Measurements from ENCODE around the gene PRADC1. TPM values are rescaled to one million over a fixed set of nuclear protein-coding genes. Genes with fewer than 3 reads are reported as not detected.
A peak's percentile ranks its signal among the peaks of the same experiment; 100 is the strongest.

Gene PRADC1
- total RNA-seq, 6 donors from 2014 or later: 6.7 to 21.6 (median 16.3) TPM

- Histone ChIP-seq H3K4me1 (peaks cover 26 to 36% (median 31%) of the 10 kb centered on the region in 4 donors), H3K36me3 (peaks cover 0 to 21% (median 7%) of the 10 kb centered on the region in 4 donors), H3K4me3 (peak overlapping the region; percentile 70 to 95 (median 95)), H3K27me3 (no peaks in the 10 kb centered on the region), H3K9me3 (no peaks in the 10 kb centered on the region), H3K27ac (peak overlapping the region; percentile 54 to 96 (median 88))
- TF ChIP-seq POLR2AphosphoS5 (IDR thresholded peaks at IDR 0.05): no peak
- no peak for TF ChIP-seq EP300 (IDR thresholded peaks at IDR 0.05)
- no peak for TF ChIP-seq CTCF (IDR thresholded peaks at IDR 0.05)
- no peak for TF ChIP-seq POLR2A (IDR thresholded peaks at IDR 0.05)
- WGBS, 2 donors: 3 to 7% methylated on average over 9 to 37 of the region's 37 CpGs
- DNase-seq (no peak), ATAC-seq (ENCODE audit: low FRiP score in 2 of 2) (no peak)
Measured at GRCh38 chr2:73232403-73233153, 461 bp downstream of the PRADC1 start.

- H3K36me3 ChIP-seq: peaks cover 0 to 51% (median 24%) of the 10 kb centered on the region in 4 donors
- 85 to 91% methylated on average over 14 of the region's 14 CpGs for WGBS, 2 donors
Measured at GRCh38 chr2:73228631-73229030, 4.4 kb downstream of the PRADC1 start.

GRCh38 chr2:73227086-73227485, 6.0 kb downstream of the PRADC1 start:
- ATAC-seq (ENCODE audit: low FRiP score in 2 of 2) (no peak), DNase-seq (no peak)
- peaks cover 0 to 64% (median 35%) of the 10 kb centered on the region in 4 donors for H3K36me3 ChIP-seq
- no peaks in the 10 kb centered on the region for H3K9me3 ChIP-seq
- peaks cover 0 to 6% (median 0%) of the 10 kb centered on the region in 4 donors for H3K4me1 ChIP-seq
- no peak overlapping the region for H3K4me3 ChIP-seq
- WGBS, 2 donors: 65 to 94% methylated on average over 2 to 3 of the region's 3 CpGs
- TF ChIP-seq EP300 (IDR thresholded peaks at IDR 0.05) (no peak), CTCF (IDR thresholded peaks at IDR 0.05) (no peak), POLR2A (IDR thresholded peaks at IDR 0.05) (no peak), POLR2AphosphoS5 (IDR thresholded peaks at IDR 0.05) (no peak)
- H3K27ac ChIP-seq: no peak overlapping the region
- H3K27me3 ChIP-seq: no peaks in the 10 kb centered on the region

More at GRCh38 chr2:73228631-73229030, 4.4 kb downstream of the PRADC1 start:
- ATAC-seq (ENCODE audit: low FRiP score in 2 of 2) (no peak), DNase-seq (peak in 1 of 2 donors; percentile 77)
- Histone ChIP-seq H3K27me3 (no peaks in the 10 kb centered on the region), H3K9me3 (no peaks in the 10 kb centered on the region), H3K4me1 (peaks cover 4 to 12% (median 7%) of the 10 kb centered on the region in 4 donors), H3K27ac (no peak overlapping the region), H3K4me3 (no peak overlapping the region)
- TF ChIP-seq POLR2A (IDR thresholded peaks at IDR 0.05) (no peak), EP300 (IDR thresholded peaks at IDR 0.05) (no peak), POLR2AphosphoS5 (IDR thresholded peaks at IDR 0.05) (no peak), CTCF (IDR thresholded peaks at IDR 0.05) (no peak)

- no peaks in the 10 kb centered on the region for H3K27me3 ChIP-seq
- peaks cover 0 to 69% (median 42%) of the 10 kb centered on the region in 4 donors for H3K36me3 ChIP-seq
- H3K4me1 ChIP-seq: peaks cover 0 to 6% (median 0%) of the 10 kb centered on the region in 4 donors
- DNase-seq (no peak), ATAC-seq (ENCODE audit: low FRiP score in 2 of 2) (no peak)
- no peak overlapping the region for H3K4me3 ChIP-seq
- TF ChIP-seq CTCF (IDR thresholded peaks at IDR 0.05): no peak
- TF ChIP-seq POLR2A (IDR thresholded peaks at IDR 0.05): no peak
- TF ChIP-seq POLR2AphosphoS5 (IDR thresholded peaks at IDR 0.05): no peak
- TF ChIP-seq EP300 (IDR thresholded peaks at IDR 0.05): no peak
- H3K27ac ChIP-seq: no peak overlapping the region
- H3K9me3 ChIP-seq: no peaks in the 10 kb centered on the region
- WGBS, 2 donors: 72 to 84% methylated on average over 8 to 9 of the region's 9 CpGs
Measured at GRCh38 chr2:73225513-73226360, 7.3 kb downstream of the PRADC1 start.
